GM19328 (cell line): Measurements from ENCODE around the gene MIF.
"Not testable (repeated sequence)": the region's sequence is repeated elsewhere in the genome, so short reads cannot be mapped to it uniquely, and the experiment has no call there.

Experiments
- ATAC-seq: cut with Tn5 transposase; IDR thresholded peaks from one replicate; pipeline ENCODE4 v1.9.1; 2021; ENCODE audit warnings: mild to moderate bottlenecking, moderate library complexity; ENCODE audit not compliant: unreplicated experiment

The MIF gene

DNA sequence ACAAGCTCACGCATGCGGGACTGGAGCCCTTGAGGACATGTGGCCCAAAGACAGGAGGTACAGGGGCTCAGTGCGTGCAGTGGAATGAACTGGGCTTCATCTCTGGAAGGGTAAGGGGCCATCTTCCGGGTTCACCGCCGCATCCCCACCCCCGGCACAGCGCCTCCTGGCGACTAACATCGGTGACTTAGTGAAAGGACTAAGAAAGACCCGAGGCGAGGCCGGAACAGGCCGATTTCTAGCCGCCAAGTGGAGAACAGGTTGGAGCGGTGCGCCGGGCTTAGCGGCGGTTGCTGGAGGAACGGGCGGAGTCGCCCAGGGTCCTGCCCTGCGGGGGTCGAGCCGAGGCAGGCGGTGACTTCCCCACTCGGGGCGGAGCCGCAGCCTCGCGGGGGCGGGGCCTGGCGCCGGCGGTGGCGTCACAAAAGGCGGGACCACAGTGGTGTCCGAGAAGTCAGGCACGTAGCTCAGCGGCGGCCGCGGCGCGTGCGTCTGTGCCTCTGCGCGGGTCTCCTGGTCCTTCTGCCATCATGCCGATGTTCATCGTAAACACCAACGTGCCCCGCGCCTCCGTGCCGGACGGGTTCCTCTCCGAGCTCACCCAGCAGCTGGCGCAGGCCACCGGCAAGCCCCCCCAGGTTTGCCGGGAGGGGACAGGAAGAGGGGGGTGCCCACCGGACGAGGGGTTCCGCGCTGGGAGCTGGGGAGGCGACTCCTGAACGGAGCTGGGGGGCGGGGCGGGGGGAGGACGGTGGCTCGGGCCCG, at the start of gene MIF:
Gene MIF, plus strand, starts transcription at position 439 of the 765 bp plus-strand sequence. Its CDS starts 92 bp downstream, at position 531.
- ATAC-seq = peak; percentile 87

DNA sequence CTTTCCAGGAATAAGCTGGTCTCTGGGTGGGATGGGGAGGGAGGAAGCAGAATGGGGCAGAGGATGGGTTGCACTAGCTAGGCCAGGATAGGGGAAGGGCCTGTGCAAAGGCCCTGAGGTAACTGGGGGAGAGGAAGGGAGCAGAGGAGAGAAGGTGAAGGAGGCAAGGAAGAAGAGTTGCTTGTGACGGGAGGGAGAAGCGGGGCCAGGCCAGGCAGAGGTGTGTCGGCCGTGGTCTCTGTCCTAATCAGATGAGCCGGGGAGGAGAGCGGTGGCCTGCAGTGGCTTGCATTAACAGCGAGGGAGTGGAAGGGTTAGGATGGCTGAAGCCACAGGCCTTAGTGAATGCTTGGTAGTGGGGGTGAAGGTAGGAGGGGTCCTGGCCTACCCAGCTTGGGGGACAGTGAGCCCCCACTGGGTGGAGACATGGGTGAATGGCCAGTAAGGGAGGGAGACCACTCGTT, 49.4 kb upstream of the MIF start:
- ATAC-seq = no peak

DNA sequence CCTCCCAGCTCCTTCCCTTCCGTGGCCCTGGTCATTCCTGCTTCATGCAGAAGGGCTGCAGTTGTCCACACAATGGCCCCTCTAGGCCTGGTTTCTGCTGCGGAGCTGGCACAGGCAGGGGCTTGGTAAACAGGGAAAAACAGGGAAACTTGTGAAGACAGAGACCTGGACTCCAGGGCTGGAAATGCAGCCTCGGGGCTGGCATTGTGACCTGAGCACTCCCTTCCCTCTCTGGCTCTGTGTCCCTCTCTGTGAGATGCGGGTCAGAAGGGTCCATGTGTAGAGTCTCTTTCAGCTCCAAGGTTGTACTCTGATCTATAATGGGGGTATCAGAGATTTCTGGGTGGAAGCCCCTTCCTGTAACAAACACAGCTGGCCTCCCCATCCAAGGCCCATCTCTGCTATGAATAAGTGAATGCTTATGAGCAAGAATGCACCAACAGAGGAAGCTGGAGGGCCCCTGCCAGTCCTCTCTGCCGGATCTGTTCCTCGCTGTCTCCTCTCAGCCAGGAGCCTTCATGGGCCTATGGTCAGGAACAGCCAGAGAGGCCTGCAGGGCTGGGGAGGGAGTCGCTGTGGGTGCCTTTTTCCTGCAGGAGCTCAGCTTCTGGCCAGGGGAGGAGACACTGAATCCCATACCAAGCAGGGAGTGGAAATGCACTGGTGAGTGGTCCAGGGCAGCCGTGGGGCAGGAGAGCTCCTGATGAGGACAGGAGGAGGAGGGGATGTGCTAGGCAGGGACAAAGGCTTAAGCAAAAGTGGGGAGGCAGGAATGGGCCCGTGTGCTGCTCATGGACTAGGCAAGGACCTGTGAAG, 48.7 kb upstream of the MIF start:
- no peak for ATAC-seq

DNA sequence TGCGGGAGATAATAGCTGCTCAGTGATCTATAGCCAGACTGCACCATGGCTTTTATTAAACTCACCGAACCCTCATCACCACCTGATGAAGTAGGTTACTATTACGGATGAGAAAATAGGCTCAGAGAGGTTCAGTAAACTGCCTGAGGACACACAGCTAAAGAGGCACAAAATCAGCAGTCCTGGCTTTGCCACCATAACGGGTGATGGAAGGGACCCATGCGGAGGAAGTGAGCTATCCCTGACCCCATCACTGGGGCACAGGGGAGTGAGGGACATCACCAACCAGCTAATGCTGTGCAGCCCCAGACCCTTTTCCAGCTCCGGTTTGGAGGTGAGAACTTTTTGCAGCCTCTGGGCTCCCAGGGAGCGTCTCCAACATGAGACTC, 48.1 kb upstream of the MIF start:
- no peak for ATAC-seq

DNA sequence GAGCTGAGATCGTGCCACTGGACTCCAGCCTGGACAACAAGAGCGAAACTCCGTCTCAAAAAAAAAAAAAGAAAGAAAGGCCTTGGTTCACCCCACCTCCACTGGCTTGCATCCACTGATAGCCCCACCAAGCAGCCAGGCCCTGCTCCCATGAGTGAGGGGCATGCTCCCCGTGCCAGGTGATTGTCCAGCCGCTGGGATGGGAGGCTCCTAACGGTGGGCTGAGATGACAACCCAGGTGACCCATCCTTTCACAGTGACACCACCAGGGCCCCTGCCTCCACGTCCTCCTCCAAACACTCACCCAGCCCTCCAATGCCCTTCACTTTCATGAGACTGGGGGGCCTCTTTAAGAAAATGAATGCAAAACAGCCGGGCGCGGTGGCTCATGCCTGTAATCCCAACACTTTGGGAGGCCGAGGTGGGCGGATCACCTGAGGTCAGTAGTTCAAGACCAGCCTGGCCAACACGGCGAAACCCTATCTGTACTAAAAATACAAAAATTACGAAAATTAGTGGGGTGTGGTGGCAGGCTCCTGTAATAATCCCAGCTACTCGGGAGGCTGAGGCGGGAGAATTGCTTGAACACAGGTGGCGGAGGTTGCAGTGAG, 46.8 kb upstream of the MIF start:
- ATAC-seq = no peak

DNA sequence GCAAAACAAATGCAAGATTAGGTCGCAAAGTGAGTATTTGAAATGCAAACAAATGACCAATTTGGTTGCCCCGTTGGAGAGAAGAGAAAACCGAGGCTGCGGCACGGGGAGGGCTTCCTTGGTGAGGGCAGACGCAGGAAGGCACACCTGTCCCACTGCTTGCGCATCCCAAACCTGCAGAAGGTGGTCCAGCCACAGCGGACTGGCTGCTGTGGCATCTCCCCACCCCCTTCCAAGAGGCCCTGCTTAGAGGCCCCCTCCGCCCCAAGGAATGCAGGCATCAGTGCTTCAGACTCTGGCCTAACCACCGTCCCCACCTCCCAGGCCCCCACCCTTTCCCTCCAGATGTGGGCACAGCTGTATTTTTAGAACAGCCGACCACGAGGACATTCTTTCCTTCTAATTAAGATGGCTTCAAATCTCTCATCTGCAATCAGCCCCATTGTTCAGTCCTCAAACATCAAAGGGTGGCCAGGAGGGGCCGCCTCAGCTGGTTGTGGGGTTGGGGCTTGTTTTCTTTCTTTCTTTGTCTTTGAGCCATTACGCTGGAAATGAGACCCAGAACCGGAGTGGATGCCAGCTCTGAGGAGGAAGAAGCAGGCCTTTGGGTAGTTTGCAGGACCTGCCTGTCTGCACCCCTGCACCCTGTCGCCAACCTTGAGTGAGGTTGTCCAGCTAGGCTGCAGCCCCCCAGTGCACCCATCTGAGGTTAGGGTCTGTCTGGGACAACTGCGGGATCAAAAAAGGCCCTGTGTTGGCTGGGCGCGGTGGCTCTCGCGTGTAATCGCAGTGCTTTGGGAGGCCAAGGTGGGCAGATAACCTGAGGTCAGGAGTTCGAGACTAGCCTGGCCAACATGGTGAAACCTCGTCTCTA, 46.0 kb upstream of the MIF start:
- no peak for ATAC-seq

DNA sequence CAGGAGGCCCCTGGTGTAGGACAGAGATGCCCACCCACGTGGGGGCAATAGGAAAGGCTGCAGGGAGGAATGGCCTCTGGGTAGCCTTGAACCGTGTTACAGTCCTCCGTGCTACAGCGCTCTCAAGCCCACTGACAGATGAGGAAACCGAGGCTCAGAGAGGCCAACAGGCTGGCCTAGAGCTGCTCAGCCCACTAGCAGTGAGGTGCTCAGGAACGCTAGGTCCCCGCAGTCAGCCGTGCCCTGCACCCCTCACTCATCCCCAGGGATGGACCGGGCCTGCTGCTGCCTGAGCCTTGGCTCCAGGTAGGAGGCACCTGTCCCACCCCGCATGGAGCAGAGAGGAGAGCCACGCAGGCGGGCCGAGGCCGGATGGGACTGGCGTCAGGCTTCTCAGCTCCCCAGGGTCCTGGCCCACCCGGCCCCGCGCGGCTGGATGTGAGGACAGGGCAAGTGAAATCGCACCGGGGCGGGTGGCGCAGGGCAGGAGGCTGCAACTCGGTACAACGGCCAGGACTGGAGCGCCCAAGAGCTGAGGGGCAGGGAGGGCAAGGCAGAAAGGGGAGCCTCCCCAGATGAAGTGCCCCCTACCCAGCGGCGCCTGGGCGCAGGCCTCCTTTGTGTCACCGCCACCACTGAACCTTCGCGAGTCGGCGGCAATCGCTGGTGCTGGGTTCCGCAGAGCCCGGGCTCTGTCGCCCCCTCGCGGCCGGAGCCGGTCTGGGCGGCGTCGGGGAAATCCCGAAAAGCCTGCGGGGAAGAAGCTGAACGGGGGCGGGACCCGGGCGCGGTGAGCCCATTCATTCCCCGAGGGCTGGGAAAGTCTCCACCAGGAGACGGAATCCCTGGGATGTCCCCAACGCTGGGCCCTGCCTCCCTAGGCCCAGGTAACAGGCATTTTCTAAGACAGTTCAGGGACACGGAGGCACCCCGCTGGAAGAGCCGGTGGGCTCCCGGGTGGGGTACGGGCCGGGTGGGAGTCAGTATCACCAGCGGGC, 44.9 kb upstream of the MIF start:
- ATAC-seq = no peak

DNA sequence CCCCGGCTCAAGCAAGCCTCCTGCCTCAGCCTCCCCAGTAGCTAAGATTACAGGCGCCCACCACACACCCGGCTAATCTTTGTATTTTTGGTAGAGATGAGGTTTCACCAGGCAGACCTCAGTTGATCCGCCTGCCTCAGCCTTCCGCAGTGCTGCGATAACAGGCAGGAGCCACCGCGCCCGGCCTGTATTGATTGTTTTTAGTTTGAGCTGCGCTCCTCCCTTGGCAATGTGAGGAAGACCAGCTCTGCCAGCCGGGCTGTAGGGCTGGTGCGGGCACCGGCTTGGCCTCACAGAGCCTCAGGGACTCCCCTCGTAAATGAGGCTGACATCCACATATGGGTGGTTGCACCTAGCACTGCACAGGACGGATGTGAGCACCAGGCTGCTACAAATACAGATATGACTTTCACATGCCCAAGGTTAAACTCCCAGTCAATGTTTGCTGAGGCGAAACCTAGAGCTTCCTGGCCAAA, 44.0 kb upstream of the MIF start:
- ATAC-seq = no peak

DNA sequence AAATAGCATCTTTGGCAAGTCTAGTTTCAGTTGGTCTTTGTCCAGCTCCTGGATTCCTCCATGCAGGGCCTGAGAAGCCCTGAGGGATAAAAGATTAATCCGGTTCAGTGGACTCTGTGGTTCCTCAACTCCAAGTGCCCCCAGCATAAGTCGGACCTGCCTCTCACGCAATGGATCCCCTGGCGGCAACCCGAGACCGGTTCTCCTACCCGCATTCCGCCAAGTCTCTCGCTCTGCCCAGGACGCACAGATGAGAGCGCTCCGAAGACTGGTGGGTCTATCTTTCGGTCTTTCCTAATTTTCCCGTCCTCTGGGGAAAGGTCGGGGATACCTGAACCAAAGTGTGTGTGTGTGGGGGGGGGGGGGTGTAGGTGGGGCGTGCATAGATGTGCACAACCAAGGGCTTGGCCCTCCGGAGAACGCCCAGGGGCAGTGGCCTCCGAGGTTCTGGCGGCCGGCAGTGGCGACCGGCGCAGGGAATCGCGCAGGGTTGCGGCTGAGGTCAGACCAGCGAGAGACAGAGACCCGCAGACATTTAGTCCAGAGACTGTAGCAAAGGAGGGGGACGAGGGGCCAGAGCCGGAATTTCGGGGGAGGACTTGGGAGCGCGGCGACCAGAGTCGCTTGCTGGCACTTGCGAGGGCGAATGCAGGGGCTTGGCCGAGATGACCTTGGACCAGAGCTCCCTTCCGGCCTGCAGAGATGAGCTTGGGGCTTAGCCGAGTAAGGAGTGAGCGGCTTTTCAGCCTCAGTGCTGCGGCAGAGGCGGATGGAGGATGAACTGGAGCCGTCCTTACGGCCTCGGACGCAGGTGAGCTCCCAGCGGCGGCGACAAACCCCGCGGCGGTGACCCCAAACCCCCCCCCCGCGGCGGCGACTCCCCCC, 37.2 kb upstream of the MIF start:
- peak; percentile 31 for ATAC-seq

DNA sequence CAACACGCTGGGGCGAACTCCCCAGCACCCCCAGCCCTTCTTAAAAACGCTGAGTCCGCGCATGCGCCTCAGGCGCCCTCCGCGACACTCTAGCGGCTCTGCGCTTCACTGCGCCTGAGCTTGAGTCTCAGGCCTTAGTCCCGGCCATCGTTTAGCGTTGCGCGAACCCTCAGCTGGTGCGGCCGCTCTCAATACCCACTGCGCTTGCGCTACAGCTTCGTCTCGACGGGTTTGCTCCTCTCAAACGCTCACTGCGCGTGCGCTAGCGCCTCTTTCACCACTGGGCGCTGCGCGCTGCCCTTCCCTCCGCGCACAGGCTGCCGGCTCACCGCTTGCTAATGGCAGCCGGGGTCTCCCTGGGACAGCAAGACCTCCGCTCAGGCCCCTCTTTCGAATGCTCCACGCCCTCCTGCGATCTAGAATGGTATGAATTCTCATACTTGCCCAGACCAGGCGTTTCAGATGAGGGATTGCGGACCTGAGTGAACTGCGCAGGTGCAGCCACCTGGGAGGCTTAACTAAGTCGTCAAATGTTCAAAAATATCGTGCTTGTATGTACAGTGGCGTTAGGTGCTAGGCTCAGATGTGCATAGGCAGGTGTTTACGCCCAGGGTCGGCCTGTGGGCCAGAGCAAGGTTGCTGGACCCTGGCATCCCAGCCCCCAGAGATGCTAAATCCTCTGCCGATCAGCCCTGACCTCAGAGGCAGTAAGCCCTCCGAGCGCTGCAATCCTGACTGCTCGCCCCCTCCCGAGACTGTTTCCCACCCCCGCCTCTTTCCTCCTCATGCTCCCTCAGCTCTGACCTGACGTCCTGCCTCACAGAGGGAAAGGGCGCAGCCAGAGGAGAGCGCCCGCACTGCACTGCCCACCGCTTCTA, 36.3 kb upstream of the MIF start, which contains the start of gene SLC2A11:
Gene SLC2A11, plus strand, starts transcription at position 270 of the 878 bp plus-strand sequence. Its CDS starts 125 bp downstream, at position 395.
- peak; percentile 92 for ATAC-seq

DNA sequence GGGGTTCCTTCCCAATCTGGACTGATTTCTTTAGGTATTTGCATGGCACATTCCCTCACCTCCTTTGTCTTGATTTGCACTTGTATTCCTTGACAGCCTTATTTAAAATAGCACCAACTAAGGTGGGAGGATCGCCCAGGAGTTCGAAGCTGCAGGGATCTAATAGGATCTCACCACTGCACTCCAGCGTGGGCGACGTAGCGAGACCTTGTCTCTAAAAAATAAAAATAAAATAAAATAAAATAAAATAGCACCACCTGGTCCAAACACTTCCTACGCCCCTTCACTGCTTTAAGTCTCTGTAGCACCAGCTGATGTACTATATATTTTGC, 35.7 kb upstream of the MIF start:
- ATAC-seq = no peak

DNA sequence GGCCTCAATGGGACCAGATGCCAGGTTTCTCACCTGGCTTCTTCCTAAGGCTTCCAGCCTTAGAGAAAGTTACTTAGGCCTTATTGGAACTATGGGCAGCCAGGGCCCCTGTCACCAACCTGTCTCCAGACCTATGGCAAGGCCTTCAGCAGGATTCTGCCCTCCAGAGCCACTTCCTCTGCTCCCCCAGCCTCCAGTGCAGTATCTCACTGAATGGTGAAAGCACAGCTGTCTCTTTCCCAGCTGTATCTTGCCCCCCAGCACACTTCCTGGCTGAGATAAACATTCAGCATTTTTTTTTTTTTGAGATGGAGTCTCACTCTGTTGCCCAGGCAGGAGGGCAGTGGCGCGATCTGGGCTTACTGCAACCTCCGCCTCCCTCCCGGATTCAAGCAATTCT, 35.0 kb upstream of the MIF start:
- ATAC-seq = no peak

DNA sequence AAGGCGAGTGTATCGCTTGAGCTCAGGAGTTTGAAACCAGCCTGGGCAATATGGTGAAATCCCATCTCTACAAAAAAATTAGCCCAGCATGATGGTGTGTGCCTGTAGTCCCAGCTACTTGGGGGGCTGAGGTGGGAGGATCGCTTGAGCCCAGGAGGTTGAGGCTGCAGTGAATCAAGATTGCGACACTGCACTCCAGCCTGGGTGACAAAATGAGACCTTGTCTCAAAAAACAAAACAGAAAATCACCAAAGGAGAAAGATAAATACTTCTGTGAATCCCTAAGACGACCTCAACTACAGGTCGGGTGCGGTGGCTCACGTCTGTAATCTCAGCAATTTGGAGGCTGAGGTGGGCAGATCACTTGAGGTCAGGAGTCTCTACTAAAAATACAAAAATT, 34.0 kb upstream of the MIF start:
- not testable (repeated sequence) for ATAC-seq

DNA sequence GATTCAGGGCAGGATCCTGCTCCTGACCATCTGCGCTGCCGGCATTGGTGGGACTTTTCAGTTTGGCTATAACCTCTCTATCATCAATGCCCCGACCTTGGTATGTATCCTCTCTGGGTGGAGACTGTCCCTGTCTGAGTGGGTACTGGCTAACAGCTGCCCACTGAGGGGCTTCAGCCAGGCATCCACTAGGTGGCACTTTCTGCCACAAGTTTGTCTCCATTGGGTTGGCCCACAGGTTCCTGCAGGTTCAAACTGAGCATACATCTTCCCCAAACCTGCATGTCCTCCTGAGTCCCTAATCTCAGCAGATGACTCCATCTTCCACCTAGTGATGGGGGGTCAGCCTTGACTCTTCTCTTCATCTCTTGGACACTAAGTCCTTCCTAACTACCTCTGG, 32.1 kb upstream of the MIF start:
- no peak for ATAC-seq

DNA sequence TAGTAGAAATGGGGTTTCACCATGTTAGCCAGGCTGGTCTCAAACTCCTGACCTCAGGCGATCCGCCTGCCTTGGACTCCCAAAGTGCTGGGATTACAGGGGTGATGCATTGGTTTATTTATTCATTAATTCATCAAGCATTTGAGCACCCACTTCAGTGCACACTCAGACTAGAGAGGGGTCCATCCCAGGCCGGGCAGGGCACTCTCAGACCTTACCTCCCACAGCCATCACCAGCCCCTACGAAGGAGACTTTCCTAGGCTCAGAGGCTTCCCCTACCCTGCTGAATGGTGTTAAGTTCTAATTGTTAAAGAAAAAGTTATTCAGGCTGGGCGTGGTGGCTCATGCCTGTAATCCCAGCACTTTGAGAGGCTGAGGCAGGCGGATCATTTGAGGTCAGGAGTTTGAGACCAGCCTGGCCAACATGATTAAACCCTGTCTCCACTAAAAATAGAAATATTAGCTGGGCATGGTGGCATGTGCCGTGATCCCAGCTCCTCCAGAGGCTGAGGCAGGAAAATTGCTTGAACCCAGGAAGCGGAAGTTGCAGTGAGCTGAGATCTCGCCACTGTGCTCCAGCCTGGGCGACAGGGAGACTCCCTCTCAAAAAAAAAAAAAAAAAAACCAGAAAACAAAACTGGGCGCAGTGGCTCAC, 29.6 kb upstream of the MIF start:
- not testable (repeated sequence) for ATAC-seq

DNA sequence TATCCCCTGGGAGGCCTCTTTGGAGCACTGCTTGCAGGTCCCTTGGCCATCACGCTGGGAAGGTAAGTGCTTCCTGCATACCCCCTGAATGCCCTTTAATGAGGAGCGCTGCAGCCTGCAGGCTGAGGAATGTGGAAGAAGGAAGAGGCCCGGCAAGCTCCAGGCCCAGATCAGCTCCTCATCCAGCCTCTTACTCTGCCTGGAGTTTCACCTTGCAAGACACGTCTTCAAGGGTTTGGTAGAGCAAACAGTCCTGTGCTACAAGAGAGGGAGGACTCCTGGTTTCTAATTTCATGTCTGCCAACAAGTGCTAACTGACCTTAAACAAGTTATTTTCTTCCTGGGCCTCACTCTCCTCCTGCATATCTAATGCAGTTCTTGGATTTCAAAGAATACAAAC, 25.6 kb upstream of the MIF start:
- no peak for ATAC-seq

DNA sequence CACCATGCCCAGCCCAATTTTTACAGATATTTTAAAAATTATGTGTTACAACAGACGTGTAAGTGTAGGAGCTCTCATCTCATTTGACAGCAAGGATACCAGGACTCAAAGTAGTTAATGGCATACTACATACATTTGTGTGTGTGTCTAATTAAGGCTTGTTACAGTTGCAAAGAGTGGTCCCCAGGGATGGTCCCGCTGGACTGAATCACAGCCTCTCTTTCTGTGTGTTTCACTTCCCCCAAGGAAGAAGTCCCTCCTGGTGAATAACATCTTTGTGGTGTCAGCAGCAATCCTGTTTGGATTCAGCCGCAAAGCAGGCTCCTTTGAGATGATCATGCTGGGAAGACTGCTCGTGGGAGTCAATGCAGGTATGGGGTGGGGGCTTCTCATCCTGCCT, 19.3 kb upstream of the MIF start:
- no peak for ATAC-seq
